A549 (cell line): ENCODE data around the gene PROCA1.

ENCODE experiments used
- CTCF ChIP-seq: fragments of >200 bp; sonication (Bioruptor Twin); formaldehyde crosslinking; IDR thresholded peaks from 3 replicates; pipeline ENCODE4 v1.5.1; 2016
- EHF ChIP-seq: fragments of 250-450 bp; sonication (Bioruptor Pico); IDR thresholded peaks from 2 replicates; pipeline ENCODE4 v1.5.0; 2020; ENCODE audit warnings: mild to moderate bottlenecking
- EHMT2 ChIP-seq: fragments of 200-600 bp; sonication (generic); IDR thresholded peaks from 2 replicates; pipeline ENCODE4 v1.6.1; 2016; ENCODE audit warnings: antibody characterized with exemption, low read depth, mild to moderate bottlenecking, moderate library complexity
- ELK1 ChIP-seq: fragments of 150-350 bp; IDR thresholded peaks from 2 replicates; pipeline ENCODE4 v1.6.1; 2014; ENCODE audit warnings: low read depth, mild to moderate bottlenecking, low read length
- HMGXB4 ChIP-seq: fragments of 250-450 bp; sonication (Bioruptor Pico); IDR thresholded peaks from 2 replicates; pipeline ENCODE4 v1.5.0; 2021; ENCODE audit warnings: mild to moderate bottlenecking, moderate library complexity, borderline replicate concordance
- MAX ChIP-seq: IDR thresholded peaks from 2 replicates; pipeline ENCODE4 v1.6.1; 2012
- MAZ ChIP-seq: fragments of 150-350 bp; IDR thresholded peaks from 2 replicates; pipeline ENCODE4 v1.6.1; 2014; ENCODE audit warnings: antibody characterized with exemption, low read depth, low read length, borderline replicate concordance
- NFE2L2 ChIP-seq: fragments of 150-350 bp; conservative IDR thresholded peaks from 2 replicates; pipeline ENCODE4 v1.6.1; 2014; ENCODE audit warnings: low read length
- PBX3 ChIP-seq: IDR thresholded peaks from 2 replicates; pipeline ENCODE4 v1.6.1; 2012
- POLR2A ChIP-seq: IDR thresholded peaks from 2 replicates; pipeline ENCODE4 v1.6.1; 2012; ENCODE audit warnings: mild to moderate bottlenecking, low read length
- TP53 ChIP-seq: fragments of 250-450 bp; sonication (Bioruptor Pico); IDR thresholded peaks from 2 replicates; pipeline ENCODE4 v1.5.0; 2021; ENCODE audit warnings: mild to moderate bottlenecking, moderate library complexity

GRCh38 chr17:28747801-28748750, 36.4 kb upstream of the PROCA1 start:
- TF ChIP-seq EHF (CRISPR knock-in tag) (no peak), EHMT2 (no peak), HMGXB4 (no peak), ELK1 (no peak), MAX (no peak), POLR2A (no peak), CTCF (no peak), TP53 (CRISPR knock-in tag) (no peak), PBX3 (no peak), NFE2L2 (no peak), MAZ (no peak)
